ENCODE data around the gene ZER1.
"Not testable (repeated sequence)": the region's sequence is repeated elsewhere in the genome, so short reads cannot be mapped to it uniquely, and the experiment has no call there.

The ZER1 gene

DNA sequence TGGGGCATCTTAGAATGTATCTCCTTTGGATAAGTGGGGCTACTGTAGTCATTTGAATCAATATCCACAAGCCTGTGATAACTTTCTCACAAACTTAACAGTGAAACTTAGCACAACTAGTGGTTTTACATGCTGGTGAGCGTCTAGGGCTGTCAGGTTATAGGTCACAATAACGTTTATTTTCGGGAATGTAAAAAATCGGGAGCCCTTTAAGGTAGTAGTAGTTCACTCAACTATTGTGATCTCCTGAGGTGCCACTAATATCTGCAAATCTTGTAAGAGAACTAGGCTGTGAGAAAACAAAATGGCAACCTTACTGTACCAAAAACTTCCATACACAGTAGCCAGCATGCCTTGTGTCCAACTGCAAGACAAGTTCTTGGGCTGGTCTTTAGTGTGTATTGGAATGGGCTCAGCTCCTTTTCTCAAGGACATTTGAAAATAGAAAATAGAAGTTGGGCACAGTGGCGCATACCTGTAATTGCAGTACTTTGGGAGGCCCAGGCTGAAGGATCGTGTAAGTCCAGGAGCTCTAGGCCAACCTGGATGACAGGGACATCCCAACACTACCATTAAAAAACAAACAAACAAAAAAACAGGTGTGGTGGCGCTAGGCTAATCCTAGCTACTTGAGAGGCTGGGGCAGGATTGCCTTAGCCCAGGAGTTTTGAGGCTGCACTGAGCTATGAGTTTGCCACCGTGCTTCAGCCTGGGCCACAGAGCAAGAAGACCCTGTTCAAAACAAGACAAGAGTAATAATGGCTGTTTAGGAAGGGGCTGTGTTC, 74.6 kb downstream of the ZER1 start:
- DNase-seq (ENCODE audit: low spot score), result no peak

DNA sequence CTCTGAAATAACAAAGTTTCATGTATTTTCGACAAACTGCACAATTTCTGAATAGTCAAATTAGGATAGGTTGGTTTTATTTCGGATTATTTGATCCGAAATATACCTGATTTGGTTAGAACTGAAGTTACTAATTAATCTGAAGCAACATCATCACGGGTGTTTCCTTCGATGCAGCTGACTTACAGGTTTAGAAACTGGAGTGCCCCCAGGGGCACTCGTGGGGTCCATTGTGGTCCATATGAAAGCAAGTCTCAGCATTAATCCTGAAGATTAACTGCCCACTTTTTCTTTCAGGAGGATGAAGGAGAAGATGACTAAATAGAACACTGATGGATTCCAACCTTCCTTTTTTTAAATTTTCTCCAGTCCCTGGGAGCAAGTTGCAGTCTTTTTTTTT, 77.4 kb downstream of the ZER1 start:
- DNase-seq (ENCODE audit: low spot score), result no peak

DNA sequence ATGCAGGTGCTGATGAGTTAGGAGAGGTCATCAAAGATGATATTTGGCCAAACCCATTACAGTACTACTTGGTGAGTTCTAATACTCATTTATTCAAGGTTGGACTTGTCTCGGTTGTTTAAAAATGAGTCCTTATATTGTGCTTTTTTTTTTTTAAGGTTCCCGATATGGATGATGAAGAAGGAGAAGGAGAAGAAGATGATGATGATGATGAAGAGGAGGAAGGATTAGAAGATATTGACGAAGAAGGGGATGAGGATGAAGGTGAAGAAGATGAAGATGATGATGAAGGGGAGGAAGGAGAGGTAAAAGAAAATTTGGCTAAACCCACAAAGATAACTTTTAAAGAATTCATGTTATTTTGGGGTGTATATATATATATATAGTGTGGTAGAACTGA, 78.0 kb downstream of the ZER1 start:
- not testable (repeated sequence) for DNase-seq (ENCODE audit: low spot score)

DNA sequence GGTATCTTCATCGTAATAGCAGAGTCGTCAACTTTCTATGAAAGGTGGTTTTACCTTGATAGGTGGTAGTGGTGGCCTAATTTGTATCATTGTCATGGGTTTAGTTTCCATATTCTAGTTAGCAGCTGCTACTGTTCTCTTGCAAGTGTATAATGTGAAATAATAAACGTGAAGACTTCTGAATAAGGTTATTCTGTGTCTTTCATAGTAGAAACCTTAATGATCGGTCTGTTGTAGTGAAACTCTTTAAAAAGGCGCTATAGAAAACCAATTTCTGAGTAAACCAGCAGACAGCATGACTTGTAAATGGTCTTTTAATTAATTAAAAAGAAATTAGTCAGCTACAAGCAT, 81.1 kb downstream of the ZER1 start:
- DNase-seq (ENCODE audit: low spot score), result no peak

DNA sequence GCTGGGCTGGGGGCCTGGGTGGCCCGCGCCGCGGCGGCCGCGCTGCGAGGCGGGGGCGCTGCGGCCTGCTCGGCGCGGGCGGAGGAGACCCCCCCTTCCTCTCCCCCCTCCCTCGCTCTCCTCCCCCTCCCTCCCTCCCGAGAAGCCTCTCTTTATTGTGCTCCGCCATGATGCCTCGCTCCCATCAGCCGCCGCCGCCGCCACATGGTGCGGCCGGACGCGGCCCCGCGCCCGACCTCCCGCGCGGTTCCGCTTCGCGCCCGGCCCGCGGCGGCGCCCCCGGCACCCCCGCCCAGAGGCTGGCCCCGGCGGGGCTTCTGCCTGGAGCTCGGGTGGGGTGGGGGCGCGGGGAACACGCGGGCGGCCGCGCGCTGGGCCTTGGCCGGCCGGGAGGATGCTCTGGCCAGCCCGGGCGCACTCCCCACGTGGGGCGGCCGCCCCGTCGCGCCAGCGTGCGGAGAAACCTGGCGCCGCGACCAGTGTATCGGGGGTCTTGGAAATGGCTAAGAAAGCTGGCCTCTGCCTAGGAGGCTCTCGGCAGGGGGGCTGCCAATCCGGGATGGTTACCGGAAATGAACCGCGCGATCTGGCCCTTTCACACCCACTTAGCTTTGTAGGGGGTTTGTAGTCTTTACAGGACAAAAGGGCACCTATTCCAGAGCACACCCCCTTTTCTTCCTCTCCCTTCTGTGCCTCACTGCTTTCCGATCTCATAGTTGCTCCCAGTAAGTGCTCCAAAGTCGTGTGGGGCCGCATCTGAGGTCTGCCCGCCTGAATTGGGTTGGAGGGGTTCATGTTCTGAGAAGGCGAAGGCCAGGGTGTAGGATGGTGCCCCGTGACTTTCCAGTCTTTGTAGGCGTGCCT, 81.7 kb downstream of the ZER1 start:
- no peak for DNase-seq (ENCODE audit: low spot score)

DNA sequence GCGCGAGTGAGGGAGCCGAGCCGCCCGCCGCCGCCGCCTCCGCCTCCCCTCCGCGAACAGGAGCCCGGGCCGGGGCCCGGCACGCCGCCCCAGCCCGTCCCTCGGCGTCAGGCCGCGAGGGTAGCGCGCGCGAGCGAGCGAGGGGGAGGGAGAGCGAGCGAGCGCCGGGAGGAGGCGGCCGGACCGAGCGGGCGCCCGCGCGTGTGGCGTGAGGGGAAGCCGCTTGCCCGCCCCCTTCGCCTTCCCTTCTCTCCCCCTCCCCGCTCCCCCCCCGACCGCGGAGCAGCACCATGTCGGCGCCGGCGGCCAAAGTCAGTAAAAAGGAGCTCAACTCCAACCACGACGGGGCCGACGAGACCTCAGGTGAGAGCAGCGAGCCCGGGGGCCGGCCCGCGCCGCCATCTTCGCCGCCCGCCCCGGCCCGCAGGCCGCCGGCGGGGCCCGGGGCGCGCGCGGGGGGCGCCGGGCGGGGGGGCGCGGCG, 82.4 kb downstream of the ZER1 start:
- no peak for DNase-seq (ENCODE audit: low spot score)

DNA sequence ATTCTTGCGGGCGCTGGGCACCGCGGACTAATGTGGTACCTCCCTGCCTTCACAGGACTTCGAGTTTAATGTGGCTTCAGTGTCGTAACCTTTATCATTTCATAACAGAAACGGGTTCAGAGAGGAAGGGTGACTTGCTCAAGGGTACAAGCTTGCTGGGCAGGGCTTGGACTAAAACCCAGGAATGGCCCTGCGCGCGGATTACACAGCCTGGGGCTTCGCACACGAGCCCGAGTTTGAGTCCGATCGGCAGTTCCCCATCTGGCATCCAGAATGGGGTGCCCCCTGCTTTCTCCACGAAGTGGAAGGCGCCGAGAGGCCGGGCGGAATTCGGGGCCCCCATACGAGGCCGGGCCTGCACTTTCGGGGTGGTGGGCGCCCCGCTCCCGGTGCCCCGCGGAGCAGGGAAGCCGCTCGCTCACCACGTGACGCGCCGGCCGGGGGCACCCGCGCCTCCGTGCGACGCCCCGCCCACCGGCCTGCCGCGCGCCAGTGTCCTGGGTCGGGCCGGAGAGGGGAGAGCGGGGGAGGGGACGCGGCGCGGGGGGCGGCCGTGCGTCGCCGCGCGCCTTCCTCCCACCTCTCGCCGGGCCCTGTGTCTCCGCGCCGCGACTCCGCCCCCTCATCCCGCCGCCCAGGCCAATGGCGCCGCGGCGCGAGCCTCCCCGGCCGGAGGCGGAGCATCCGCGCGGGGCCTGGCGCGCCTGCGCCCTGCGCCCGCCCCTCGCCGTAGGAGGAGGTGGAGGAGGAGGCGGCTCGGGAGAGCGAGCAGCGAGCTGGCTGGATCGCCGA, 83.0 kb downstream of the ZER1 start, which contains the start of gene SET:
SET (plus strand) TSS at position 722 of the 792 bp plus-strand sequence. CDS start 361 bp downstream, outside the sequence.
- DNase-seq (ENCODE audit: low spot score), result peak; percentile 93

DNA sequence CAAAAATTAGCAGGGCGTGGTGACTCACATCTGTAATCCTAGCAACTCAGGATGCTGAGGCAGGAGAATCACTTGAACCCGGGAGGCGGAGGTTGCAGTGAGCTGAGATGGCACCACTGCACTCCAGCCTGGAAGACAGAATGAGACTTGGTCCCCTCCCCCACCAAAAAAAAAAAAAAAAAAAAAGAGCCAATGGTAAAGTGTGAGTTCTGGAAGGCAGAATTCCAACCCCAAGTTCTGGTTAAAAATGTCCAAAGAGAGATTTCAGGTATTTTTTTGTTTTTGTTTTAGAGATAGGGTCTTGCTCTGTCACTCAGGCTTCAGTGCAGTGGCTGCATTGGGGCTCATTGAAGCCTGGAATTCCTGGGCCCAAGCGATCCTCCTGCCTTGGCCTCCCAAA, 84.3 kb downstream of the ZER1 start:
- DNase-seq (ENCODE audit: low spot score), result no peak

DNA sequence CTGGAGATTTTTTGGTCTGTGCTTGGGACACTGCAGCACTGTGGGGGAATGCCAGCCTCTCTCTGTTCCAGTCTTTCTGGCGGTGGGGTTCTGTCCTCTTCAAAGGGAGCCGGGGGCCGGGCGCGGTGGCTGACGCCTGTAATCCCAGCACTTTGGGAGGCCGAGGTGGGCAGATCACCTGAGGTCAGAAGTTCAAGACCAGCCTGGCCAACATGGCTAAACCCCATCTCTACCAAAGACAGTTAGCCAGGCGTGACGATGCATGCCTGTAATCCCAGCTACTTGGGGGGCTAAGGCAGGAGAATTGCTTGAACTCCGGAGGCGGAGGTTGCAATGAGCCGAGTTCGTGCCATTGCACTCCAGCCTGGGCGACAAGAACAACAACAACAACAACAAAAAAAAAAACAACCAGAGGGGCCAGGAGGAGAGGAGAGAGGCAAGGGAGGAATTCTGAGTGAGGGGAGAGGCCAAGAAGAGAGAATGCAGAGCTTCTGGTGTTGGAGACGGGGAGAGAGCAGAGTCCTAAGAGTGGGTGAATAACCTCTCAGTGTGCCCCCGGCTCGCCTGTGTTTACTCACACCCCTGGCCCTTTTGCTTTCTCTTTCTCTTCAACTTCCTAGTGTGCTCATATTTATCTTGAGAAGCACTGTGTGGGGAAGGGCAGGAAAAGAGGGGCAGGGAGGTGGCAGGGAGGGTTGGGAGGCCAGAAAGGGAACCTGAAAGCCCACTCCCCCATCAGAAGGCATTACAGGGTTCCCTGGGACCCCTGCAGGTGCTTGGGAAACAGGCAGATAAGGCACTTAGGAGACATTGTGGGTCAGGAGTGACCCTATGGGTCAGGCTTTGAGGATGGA, 85.9 kb downstream of the ZER1 start:
- no peak for DNase-seq (ENCODE audit: low spot score)

DNA sequence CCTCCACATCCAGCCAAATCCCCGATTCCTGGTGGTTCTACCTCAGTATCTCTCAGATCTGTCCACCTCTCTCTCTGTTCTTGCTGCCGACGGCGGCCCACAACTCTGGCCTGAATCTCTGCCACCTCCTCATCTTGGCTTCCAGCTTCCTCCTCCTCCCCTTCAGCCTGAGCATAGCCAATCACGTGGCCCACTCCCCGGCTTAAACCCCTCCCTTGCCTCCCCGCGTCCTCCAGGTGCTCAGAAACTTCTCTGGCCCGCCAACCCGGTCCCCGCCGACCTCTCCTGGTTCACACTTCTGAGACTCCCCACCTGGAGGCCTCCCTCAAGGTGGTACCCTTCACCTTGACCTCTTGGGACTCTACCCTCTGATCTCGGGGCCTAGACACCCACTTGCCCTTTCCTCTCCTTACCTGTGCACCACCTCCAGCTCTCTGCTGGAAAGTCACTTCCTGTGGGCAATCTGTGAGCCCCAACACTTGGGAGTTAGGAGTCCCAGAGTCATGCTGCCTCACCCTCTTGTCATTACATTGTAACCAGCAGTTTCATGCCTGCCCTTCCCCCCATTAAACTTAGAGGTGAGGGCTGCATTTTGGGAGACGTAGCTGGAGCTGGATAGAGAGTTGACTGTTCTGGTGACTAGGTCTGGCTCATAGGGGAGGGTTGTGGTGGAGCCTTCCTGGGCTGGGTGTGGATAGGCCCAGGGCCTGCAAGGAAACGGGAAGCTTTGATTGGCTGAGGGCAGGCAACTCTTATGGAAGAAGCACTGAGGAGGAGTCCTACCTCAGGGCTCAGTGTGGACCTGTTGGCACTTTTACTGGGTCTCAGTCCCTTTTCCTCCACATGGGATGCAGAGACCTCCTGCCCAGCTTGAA, 87.2 kb downstream of the ZER1 start:
- DNase-seq (ENCODE audit: low spot score), result peak; percentile 69

DNA sequence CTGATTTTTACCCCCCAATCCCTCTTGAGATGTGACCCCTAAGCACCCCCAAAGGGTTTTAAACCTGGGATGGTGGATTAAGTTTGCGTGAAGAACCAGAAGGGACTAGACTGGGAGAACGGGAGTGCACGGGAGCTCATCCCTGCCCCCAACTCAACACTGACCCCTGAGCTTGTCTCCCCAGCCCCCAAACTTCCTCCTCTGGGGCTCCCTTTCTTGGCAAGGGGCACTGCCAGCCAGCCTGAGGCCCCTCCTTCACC, 87.7 kb downstream of the ZER1 start:
- no peak for DNase-seq (ENCODE audit: low spot score)

DNA sequence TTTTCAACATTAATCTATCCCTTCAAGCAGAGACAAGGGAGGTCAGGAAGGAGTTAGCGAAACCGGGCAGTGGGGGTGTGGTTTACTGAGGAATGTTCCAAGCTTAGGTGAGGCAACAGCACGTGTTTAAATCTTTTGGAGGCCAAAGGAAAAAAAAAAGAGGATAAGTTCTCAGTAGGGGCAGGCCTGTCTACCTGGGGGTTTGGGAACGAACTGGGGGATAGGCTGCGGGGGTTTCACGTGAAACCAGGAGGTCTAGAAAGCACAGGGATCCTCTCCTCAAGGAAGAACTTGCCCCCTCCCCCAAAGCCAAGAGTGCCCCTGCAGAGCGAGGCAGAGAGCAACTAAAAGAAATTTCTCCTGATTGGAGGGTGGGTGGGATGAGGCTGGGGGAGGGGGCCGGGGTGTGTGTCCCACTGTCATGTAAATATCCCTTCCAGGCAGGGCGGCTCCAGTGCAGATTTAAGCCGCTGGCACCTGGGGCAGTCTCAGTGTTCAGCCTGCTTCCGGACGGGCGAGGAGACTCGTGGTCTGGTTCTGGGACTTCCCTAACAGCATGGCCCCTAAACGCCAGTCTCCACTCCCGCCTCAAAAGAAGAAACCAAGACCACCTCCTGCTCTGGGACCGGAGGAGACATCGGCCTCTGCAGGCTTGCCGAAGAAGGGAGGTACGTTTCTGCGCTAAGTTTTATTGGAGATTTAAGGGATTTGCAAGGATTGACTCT, 88.2 kb downstream of the ZER1 start:
- DNase-seq (ENCODE audit: low spot score), result no peak

Small RNAs within 50 kb of the gene (small RNA-seq; reads per million reads assigned to genes)
- gene RF00017 (0 reads per million in 2 experiments), gene RN7SL560P (0 reads per million in 2 experiments)

All from SK-N-DZ (cell line).